Fibroblast of lung (primary cell): ENCODE results near the gene SUPT7L.

Source experiments
- CTCF ChIP-seq, 2 donors: IDR thresholded peaks in 1 of 2; conservative IDR thresholded peaks in 1 of 2; 1 replicate in 1 of 2; 2 replicates in 1 of 2; pipeline ENCODE4 v1.5.1; 2011 to 2012; ENCODE audit warnings: low read length in 2 of 2, control low read depth in 1 of 2, inconsistent platforms in 1 of 2, low read depth in 1 of 2, mild to moderate bottlenecking in 1 of 2
- EZH2 ChIP-seq: IDR thresholded peaks from 2 replicates; pipeline ENCODE4 v1.5.1; 2012; ENCODE audit warnings: low read length, control low read depth, mild to moderate bottlenecking; ENCODE audit errors: missing control alignments

- TF ChIP-seq CTCF (conservative IDR thresholded peaks at IDR 0.05 in 1 of 2, IDR thresholded peaks at IDR 0.05 in 1 of 2; ENCODE audit: low read depth in 1 of 2, low read length in 2 of 2) (no peak), EZH2 (no peak)
These were observed 10.0 kb downstream of the SUPT7L start for GRCh38 chr2:27653397-27653796.
